Spleen (tissue), 11 donors: Measurements from ENCODE around the gene SECISBP2L. TPM values are rescaled to one million over a fixed set of nuclear protein-coding genes. Genes with fewer than 3 reads are reported as not detected.
"Not testable (repeated sequence)": the region's sequence is repeated elsewhere in the genome, so short reads cannot be mapped to it uniquely, and the experiment has no call there.

Source experiments
- DNase-seq: peaks from one replicate; pipeline ENCODE4 v3.0.0-alpha.2; 2020
- H3K27ac ChIP-seq, 8 donors: fragments of 200-600 bp; sonication (generic) in 7 of 8; 1 replicate in 4 of 8; 2 replicates in 4 of 8; pipeline versions ENCODE4 v1.5.0 to v1.8.0; 2016 to 2021; ENCODE audit warnings: inconsistent platforms in 4 of 8, mild to moderate bottlenecking in 4 of 8, moderate library complexity in 1 of 8
- H3K27me3 ChIP-seq, 7 donors: fragments of 200-600 bp; sonication (generic) in 6 of 7; replicated peaks in 1 of 7; 1 replicate in 4 of 7; 2 replicates in 3 of 7; pipeline versions ENCODE4 v1.5.0 to v1.8.0; 2016 to 2021; ENCODE audit warnings: inconsistent platforms in 3 of 7, mild to moderate bottlenecking in 1 of 7
- H3K36me3 ChIP-seq, 6 donors: fragments of 200-600 bp; sonication (generic) in 5 of 6; 1 replicate in 4 of 6; 2 replicates in 2 of 6; pipeline versions ENCODE4 v1.5.0 to v1.8.0; 2016 to 2021; ENCODE audit warnings: inconsistent platforms in 2 of 6
- H3K4me1 ChIP-seq, 6 donors: fragments of 200-600 bp; sonication (generic) in 5 of 6; 1 replicate in 3 of 6; 2 replicates in 3 of 6; pipeline versions ENCODE4 v1.5.0 to v1.8.0; 2016 to 2021; ENCODE audit warnings: inconsistent platforms in 3 of 6
- H3K4me3 ChIP-seq, 8 donors: fragments of 200-600 bp; sonication (generic) in 7 of 8; 1 replicate in 4 of 8; 2 replicates in 4 of 8; pipeline versions ENCODE4 v1.5.0 to v1.8.0; 2016 to 2021; ENCODE audit warnings: inconsistent platforms in 4 of 8, mild to moderate bottlenecking in 4 of 8, moderate library complexity in 2 of 8
- H3K9me3 ChIP-seq, 8 donors: fragments of 200-600 bp; sonication (generic) in 7 of 8; 1 replicate in 4 of 8; 2 replicates in 4 of 8; pipeline versions ENCODE4 v1.5.0 to v1.8.0; 2016 to 2021; ENCODE audit warnings: inconsistent platforms in 4 of 8
- CTCF ChIP-seq, 11 experiments: fragments of 200-600 bp in 7 of 11; fragments of 450-650 bp in 4 of 11; sonication (generic) in 4 of 11; IDR thresholded peaks in 8 of 11; conservative IDR thresholded peaks in 3 of 11; 1 replicate in 7 of 11; 2 replicates in 4 of 11; pipeline versions ENCODE4 v1.4.0 to v1.8.0; 2016 to 2021; ENCODE audit warnings: antibody characterized with exemption in 11 of 11, inconsistent platforms in 4 of 11, mild to moderate bottlenecking in 1 of 11
- POLR2A ChIP-seq, 3 donors: fragments of 450-650 bp; IDR thresholded peaks; one replicate each; pipeline ENCODE4 v1.5.1; 2017; ENCODE audit warnings: antibody characterized with exemption in 3 of 3, mild to moderate bottlenecking in 1 of 3
- POLR2AphosphoS5 ChIP-seq, 3 donors: sonication (generic); formaldehyde crosslinking; IDR thresholded peaks; one replicate each; pipeline ENCODE4 v1.5.1; 2017; ENCODE audit warnings: antibody characterized with exemption in 3 of 3
- WGBS, 5 donors: extraction: QIAGEN DNeasy Blood & Tissue Kit in 3 of 5; methylation state at CpG; one replicate each; pipeline versions ENCODE4 v1.1.5 to v1.1.7; 2013 to 2018; 5-methylcytosine and 5-hydroxymethylcytosine counted together
- intact Hi-C: fragments of 100-400 bp; cut with DNase I; formaldehyde crosslinking; loops from one replicate; pipeline ENCODE4 v1.15.0; 2023; ENCODE audit warnings: low total_unique reads
- polyA plus RNA-seq, 3 donors: library from polyadenylated mRNA; stranded (reverse); fragments of 200-250 nt; gene quantifications; one replicate each; pipeline ENCODE4 v1.2.1, GENCODE V29; 2013
- total RNA-seq, 7 donors: library from RNA; depleted of rRNA in 3 of 7; stranded (reverse); fragments of >200 nt in 3 of 7; fragmentation: NEBNext Ultra II Directional in 4 of 7; extraction: Animal tissue kit (Norgen Biotek cat#: 25700) in 4 of 7; gene quantifications; one replicate each; pipeline versions ENCODE4 v1.1.0 to v1.2.1, GENCODE V29; 2016 to 2021
- donor health status: healthy with polysubstance abuse.
- donor health status: DM: no; HTN: no; CAD: no; lungs with moderate emphysema.
- donor health status: DM: no; HTN: no; CAD: no.
- donor health status: Bipolar disorder and iron deficiency.
- donor health status: healthy.
- donor health status: DM: no; HTN: no; CAD: no.
- donor health status: DM: yes; HTN: yes; CAD: no.

The SECISBP2L gene
- total and polyA plus RNA-seq, 10 donors = 5.6 to 58.7 (median 47.1) TPM

- intact Hi-C loops = no loop called here
- DNase-seq = peak; percentile 93
- peaks cover 0 to 15% (median 11%) of the 10 kb centered on the region in 6 donors for H3K4me1 ChIP-seq
- H3K36me3 ChIP-seq = no peaks in the 10 kb centered on the region
- 8 to 25% (median 9%) methylated on average over 20 to 53 of the region's 53 CpGs for WGBS, 5 donors
- no peaks in the 10 kb centered on the region for H3K9me3 ChIP-seq
- H3K27ac ChIP-seq = peak overlapping the region in 5 of 8 donors; percentile 20 to 54 (median 34)
- H3K4me3 ChIP-seq = peak overlapping the region; percentile 18 to 68 (median 42)
- TF ChIP-seq POLR2AphosphoS5 (IDR thresholded peaks at IDR 0.05) (peak in 2 of 3 donors; percentile 50 to 54), CTCF (IDR thresholded peaks at IDR 0.05 in 8 of 11, conservative IDR thresholded peaks at IDR 0.05 in 3 of 11) (peak in 10 of 11 experiments; percentile 9 to 99 (median 96)), POLR2A (IDR thresholded peaks at IDR 0.05) (no peak)
- H3K27me3 ChIP-seq = peaks cover 0 to 19% (median 4%) of the 10 kb centered on the region in 7 donors
Measured at GRCh38 chr15:48975472-48976419, 70.5 kb downstream of the SECISBP2L start.

GRCh38 chr15:48974882-48975281 is 71.4 kb downstream of the SECISBP2L start:
- Histone ChIP-seq H3K9me3 (no peaks in the 10 kb centered on the region), H3K36me3 (no peaks in the 10 kb centered on the region), H3K4me3 (no peak overlapping the region), H3K27ac (no peak overlapping the region), H3K4me1 (peaks cover 0 to 15% (median 11%) of the 10 kb centered on the region in 6 donors), H3K27me3 (peaks cover 0 to 14% (median 4%) of the 10 kb centered on the region in 7 donors)
- no peak for DNase-seq
- WGBS, 5 donors = 56 to 84% (median 75%) methylated on average over 2 of the region's 2 CpGs
- intact Hi-C loops = no loop called here
- no peak for TF ChIP-seq POLR2A (IDR thresholded peaks at IDR 0.05)
- TF ChIP-seq CTCF (IDR thresholded peaks at IDR 0.05 in 8 of 11, conservative IDR thresholded peaks at IDR 0.05 in 3 of 11) = no peak
- no peak for TF ChIP-seq POLR2AphosphoS5 (IDR thresholded peaks at IDR 0.05)

- H3K4me1 ChIP-seq = peaks cover 0 to 15% (median 11%) of the 10 kb centered on the region in 6 donors
- WGBS, 5 donors = 94 to 96% (median 95%) methylated on average over 31 to 35 of the region's 35 CpGs
- no peaks in the 10 kb centered on the region for H3K36me3 ChIP-seq
- H3K4me3 ChIP-seq = no peak overlapping the region
- no peak overlapping the region for H3K27ac ChIP-seq
- TF ChIP-seq CTCF (IDR thresholded peaks at IDR 0.05 in 8 of 11, conservative IDR thresholded peaks at IDR 0.05 in 3 of 11) = no peak
- H3K27me3 ChIP-seq = peaks cover 0 to 14% (median 4%) of the 10 kb centered on the region in 7 donors
- intact Hi-C loops = no loop called here
- no peak for DNase-seq
- H3K9me3 ChIP-seq = no peaks in the 10 kb centered on the region
Measured at GRCh38 chr15:48972750-48973503, 73.3 kb downstream of the SECISBP2L start.

- H3K4me3 ChIP-seq, H3K4me1 ChIP-seq, H3K9me3 ChIP-seq, intact Hi-C loops, DNase-seq, H3K27ac ChIP-seq, H3K36me3 ChIP-seq: not testable (repeated sequence)
- H3K27me3 ChIP-seq = peaks cover 0 to 14% (median under 1%) of the 10 kb centered on the region in 7 donors
- 59 to 67% (median 60%) methylated on average over 1 of the region's 1 CpG for WGBS, 5 donors
Measured at GRCh38 chr15:48970926-48971325, 75.3 kb downstream of the SECISBP2L start.
